Sigmoid colon (tissue), 4 donors: ENCODE results near the gene AGBL1.

Experiments used
- EP300 ChIP-seq, 4 donors: sonication (generic); formaldehyde crosslinking; IDR thresholded peaks; one replicate each; pipeline ENCODE4 v1.6.1; 2017; ENCODE audit warnings: antibody characterized with exemption in 4 of 4
- POLR2A ChIP-seq, 2 donors: fragments of 450-650 bp; IDR thresholded peaks; one replicate each; pipeline ENCODE4 v1.6.1; 2016; ENCODE audit warnings: antibody characterized with exemption in 2 of 2, mild to moderate bottlenecking in 2 of 2, moderate library complexity in 2 of 2
- POLR2AphosphoS5 ChIP-seq, 4 donors: sonication (generic); formaldehyde crosslinking; IDR thresholded peaks; one replicate each; pipeline ENCODE4 v1.6.1; 2017; ENCODE audit warnings: antibody characterized with exemption in 4 of 4
- TF ChIP-seq, protein P1 (sequence below), 4 experiments: fragments of 450-650 bp in 3 of 4; fragments of 200-600 bp in 1 of 4; IDR thresholded peaks; one replicate each; pipeline ENCODE4 v1.5.1; 2016 to 2019; ENCODE audit warnings: antibody characterized with exemption in 4 of 4, mild to moderate bottlenecking in 3 of 4, moderate library complexity in 2 of 4

DNA sequence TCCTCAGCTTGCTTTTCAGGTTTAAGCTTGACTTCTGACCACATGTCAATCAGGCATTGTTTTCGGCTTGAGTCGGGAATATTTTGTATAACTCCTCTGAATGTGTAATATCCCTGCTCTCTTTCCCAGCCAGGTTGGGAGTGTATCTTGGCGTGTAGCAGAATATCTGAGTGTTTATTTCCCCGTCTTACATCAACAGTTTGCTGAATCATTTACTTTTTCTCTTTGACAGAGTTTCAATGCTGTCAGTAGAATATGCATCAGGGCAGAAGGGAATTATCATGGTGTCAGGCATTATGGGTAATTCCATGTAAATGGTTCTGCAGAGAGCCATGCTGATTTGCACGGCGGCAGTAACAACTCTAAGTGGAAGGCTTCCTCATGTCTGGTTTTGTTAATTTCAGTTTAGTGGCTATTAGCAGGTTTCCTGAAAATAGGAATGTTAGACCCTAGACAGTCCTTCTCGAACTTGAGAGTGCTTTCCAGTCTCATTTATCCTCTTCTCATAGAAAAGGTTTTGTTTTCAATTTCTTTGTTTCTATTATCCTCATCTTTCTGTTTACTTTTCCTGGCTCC lies 566.3 kb downstream of the AGBL1 start:
- no peak for TF ChIP-seq POLR2A (IDR thresholded peaks at IDR 0.05)
- TF ChIP-seq, protein P1, sequence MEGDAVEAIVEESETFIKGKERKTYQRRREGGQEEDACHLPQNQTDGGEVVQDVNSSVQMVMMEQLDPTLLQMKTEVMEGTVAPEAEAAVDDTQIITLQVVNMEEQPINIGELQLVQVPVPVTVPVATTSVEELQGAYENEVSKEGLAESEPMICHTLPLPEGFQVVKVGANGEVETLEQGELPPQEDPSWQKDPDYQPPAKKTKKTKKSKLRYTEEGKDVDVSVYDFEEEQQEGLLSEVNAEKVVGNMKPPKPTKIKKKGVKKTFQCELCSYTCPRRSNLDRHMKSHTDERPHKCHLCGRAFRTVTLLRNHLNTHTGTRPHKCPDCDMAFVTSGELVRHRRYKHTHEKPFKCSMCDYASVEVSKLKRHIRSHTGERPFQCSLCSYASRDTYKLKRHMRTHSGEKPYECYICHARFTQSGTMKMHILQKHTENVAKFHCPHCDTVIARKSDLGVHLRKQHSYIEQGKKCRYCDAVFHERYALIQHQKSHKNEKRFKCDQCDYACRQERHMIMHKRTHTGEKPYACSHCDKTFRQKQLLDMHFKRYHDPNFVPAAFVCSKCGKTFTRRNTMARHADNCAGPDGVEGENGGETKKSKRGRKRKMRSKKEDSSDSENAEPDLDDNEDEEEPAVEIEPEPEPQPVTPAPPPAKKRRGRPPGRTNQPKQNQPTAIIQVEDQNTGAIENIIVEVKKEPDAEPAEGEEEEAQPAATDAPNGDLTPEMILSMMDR (IDR thresholded peaks at IDR 0.05), result no peak
- TF ChIP-seq EP300 (IDR thresholded peaks at IDR 0.05), result no peak
- TF ChIP-seq POLR2AphosphoS5 (IDR thresholded peaks at IDR 0.05), result no peak
